Uterus (tissue), 2 donors: ENCODE measurements around the gene PTPRG.

Source experiments
- POLR2A ChIP-seq, 2 donors: fragments of 450-650 bp; IDR thresholded peaks; one replicate each; pipeline ENCODE4 v1.6.1; 2016; ENCODE audit warnings: antibody characterized with exemption in 2 of 2, mild to moderate bottlenecking in 1 of 2, moderate library complexity in 1 of 2
- TF ChIP-seq, protein P1 (sequence below), 4 experiments: fragments of 200-600 bp in 2 of 4; fragments of 450-650 bp in 2 of 4; sonication (generic) in 2 of 4; IDR thresholded peaks; one replicate each; pipeline ENCODE4 v1.5.1; 2016 to 2019; ENCODE audit warnings: antibody characterized with exemption in 4 of 4, mild to moderate bottlenecking in 2 of 4, moderate library complexity in 1 of 4

DNA sequence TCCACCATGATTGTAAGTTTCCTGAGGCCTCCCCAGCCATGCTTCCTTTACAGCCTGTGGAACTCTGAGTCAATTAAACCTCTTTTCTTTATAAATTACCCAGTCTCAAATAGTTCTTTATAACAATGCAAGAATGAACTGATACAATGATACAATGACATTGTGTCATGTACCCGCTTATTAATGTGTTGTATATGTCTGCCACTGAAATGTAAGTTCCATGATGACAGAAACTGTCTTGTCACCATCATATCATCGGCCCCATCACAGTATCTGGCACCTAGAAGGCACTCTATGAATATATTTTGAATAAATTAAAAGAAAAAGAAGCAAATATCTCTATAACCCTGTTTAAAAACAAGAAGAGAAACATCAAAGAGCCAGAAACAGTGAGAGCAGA is 782.4 kb downstream of the PTPRG start:
- TF ChIP-seq, protein P1, sequence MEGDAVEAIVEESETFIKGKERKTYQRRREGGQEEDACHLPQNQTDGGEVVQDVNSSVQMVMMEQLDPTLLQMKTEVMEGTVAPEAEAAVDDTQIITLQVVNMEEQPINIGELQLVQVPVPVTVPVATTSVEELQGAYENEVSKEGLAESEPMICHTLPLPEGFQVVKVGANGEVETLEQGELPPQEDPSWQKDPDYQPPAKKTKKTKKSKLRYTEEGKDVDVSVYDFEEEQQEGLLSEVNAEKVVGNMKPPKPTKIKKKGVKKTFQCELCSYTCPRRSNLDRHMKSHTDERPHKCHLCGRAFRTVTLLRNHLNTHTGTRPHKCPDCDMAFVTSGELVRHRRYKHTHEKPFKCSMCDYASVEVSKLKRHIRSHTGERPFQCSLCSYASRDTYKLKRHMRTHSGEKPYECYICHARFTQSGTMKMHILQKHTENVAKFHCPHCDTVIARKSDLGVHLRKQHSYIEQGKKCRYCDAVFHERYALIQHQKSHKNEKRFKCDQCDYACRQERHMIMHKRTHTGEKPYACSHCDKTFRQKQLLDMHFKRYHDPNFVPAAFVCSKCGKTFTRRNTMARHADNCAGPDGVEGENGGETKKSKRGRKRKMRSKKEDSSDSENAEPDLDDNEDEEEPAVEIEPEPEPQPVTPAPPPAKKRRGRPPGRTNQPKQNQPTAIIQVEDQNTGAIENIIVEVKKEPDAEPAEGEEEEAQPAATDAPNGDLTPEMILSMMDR (IDR thresholded peaks at IDR 0.05), result no peak
- no peak for TF ChIP-seq POLR2A (IDR thresholded peaks at IDR 0.05)
